ENCODE results near the gene SHMT2.

The SHMT2 gene

GRCh38 chr12:57240066-57240921 is 10.8 kb downstream of the SHMT2 start:
- DNase-seq (ENCODE audit: low read depth), result no peak

DNA sequence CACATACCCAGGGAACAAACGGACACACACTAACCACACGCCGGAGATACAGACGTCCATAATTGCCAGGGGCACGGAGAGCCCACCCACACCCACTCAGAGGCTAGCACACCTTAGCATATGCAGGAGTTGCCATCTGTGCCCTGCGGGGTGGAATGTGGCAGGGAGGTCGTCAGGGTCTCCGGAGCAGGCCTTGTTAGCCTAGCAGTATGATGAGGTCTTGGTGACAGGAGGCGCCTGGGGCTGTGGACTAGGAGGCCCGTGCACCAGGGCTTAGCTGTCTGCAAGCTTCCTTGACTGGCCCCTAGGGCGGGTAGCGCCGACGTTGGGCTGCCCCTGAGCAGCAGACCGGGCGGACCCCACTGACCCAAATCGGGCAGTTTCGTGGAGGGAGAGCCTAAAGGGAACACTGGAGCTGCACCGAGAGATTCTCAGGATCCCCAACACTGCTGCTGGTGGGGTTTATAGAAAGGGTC is 11.5 kb downstream of the SHMT2 start:
- no peak for DNase-seq (ENCODE audit: low read depth)

DNA sequence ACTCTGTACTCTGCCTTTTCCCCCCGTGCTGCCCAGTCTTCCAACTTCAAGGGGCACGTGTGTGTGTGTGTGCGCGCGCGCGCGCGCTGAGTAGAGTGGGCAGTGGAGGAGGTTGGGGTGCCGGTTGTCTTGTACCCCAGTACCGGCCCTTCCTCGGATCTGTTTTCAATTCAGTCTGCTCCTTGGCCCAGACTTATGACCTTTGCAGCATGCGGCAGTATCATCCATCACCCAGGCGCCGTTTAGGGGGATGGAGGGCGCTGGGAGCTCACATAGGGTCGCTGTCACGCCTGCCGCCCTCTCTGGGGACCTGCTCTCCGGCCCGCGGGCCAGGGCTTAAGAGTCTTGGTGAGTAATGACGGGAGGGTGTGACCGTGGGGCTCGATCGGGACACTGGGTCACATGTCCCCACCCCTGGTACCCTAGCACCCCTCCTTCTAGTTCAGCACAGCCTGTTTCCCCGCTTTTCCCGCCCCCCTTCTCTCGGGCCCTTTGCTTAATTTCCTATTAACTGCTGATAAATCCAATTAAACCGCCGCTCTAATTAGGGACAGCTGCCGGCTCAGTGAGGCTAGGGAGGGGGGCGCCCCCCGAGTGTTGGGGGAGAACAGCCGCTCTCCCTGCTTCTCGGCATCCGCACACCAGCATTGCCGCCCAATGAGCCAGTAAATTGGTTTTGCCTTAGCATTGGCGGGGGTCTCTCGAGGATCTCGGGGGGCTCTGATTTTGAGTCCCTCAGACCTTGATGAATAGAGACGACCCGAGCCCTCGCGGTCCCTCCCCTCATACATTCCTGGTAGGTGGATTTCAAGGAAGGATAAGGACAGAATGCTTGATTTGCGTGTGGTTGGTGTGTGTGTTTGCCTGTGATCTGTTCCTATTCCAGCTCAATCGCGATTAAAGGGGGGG is 12.1 kb downstream of the SHMT2 start:
- no peak for DNase-seq (ENCODE audit: low read depth)

GRCh38 chr12:57242329-57242690 is 12.8 kb downstream of the SHMT2 start:
- no peak for DNase-seq (ENCODE audit: low read depth)

GRCh38 chr12:57242691-57243454 is 13.4 kb downstream of the SHMT2 start:
- DNase-seq (ENCODE audit: low read depth), result no peak

DNA sequence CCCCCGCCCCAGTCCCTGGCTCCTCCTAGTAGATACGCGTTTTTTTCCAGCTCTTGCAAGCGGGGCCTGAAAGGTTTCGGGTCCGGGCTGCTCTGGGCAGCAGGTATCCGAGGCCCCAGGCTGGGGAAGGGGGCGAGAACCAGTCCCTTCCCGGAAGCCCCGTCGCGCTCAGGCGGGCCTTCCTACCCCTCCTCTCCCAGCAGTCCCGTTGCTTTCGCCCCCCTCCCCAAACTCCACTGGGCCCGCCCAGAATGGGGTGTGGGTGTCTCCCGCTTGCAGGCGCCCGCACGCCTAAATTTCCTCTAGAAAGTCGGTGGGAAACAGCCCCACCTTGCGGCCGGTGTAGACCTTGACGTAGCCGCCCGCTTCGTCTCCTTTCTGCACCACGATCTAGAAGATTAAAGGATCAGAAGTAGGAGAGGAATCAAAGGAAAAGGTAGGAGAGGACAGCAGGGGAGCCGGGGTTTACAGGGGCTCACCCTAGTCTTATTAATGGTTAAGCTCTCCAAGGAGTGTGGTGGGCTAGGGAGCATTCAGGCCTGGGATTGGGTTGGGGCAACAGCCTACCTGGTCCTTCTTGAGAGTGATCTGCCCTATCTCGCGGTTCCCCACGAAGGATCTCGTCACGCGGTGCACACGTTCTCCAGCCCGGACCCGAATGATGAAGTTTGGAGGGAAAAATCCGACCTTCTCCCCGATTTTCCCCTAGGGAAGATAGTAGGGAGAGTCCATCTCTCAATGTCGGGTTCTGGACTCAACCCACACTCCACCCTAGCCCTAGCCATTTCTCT is 14.2 kb downstream of the SHMT2 start:
- DNase-seq (ENCODE audit: low read depth), result no peak

- no peak for DNase-seq (ENCODE audit: low read depth)
Observed at GRCh38 chr12:57244312-57244696, 14.8 kb downstream of the SHMT2 start.

DNA sequence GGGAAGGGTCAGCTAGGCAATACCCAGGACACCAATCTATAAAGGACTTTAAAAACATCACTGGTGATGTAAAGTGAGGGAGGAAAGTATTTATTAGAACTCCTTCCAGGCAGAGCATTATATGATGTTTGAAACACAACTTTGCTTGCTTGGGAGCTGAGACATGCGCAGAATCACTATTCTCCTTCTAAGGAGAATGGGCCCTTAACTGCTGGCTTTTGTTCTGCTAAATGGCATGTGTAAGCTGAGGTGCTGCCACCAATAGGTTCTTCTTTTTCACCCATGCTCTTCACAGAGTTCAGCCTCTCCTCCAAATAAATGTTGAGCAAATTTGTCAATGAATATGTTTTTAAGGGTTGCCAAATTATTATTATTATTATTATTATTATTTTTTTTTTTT is 17.5 kb downstream of the SHMT2 start:
- no peak for DNase-seq (ENCODE audit: low read depth)

DNA sequence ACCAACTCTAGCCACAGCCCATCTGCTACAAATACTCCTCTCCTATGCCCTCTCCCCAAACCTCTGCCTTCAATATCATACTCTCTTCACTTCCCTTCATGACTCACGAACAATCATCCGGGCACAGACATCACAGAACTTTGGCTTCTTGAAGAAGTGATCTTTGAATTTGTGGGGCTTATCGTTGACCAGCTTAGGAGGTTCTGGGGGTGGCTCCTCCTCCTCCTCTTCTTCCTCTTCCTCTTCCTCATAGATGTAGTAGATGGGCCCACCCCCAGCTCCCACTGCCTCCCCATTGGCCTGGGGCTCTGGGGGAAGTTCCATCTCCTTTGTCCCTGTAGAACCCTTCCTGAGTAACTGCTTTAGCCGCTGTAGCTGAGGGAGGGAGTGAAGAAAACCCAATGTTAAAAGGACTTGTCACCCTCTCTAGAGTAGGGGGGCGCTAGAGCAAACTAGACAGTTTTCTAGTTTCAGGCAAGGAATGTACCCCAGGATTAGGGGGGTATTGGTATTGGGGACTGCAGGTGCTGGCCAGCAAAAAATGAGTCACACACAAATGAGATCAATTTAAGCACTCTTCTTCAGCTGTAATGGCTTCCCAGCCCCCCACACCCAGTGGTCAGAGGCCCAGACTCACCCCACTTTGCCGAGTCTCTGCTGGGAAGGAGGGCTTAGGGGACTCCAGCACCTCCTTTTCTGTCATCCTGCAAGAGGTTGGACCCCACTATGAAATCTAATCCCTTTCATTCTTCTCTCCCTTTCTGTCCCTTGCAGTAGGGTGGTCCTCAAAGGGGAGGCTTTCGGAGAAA is 19.6 kb downstream of the SHMT2 start:
- DNase-seq (ENCODE audit: low read depth), result no peak

- no peak for DNase-seq (ENCODE audit: low read depth)
Observed at GRCh38 chr12:57250541-57250940, 21.0 kb downstream of the SHMT2 start.

DNA sequence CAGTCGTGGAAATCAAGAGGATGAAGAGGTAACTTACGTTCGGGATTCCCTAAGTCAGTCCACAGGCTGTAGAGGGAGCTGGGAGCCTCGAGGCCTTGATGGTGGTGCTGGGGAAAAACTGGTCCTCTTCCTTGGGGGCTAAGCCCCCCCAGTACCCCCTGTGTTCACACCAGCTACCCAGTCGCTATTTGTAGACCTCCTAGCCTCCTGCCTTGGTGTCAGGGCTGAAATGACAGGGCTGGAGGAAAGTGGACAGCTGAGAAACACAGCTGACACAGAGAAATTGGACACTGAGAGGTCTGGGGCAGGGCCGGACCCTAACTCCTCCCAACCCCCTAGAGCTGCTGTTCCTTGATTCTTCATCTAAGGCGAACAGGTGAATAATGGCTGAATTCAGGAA is 21.4 kb downstream of the SHMT2 start, which contains the start of gene STAC3:
TSS of gene STAC3 (minus strand) at position 232 of the 400 bp plus-strand sequence. CDS start 1,551 bp downstream, outside the sequence.
- no peak for DNase-seq (ENCODE audit: low read depth)

DNA sequence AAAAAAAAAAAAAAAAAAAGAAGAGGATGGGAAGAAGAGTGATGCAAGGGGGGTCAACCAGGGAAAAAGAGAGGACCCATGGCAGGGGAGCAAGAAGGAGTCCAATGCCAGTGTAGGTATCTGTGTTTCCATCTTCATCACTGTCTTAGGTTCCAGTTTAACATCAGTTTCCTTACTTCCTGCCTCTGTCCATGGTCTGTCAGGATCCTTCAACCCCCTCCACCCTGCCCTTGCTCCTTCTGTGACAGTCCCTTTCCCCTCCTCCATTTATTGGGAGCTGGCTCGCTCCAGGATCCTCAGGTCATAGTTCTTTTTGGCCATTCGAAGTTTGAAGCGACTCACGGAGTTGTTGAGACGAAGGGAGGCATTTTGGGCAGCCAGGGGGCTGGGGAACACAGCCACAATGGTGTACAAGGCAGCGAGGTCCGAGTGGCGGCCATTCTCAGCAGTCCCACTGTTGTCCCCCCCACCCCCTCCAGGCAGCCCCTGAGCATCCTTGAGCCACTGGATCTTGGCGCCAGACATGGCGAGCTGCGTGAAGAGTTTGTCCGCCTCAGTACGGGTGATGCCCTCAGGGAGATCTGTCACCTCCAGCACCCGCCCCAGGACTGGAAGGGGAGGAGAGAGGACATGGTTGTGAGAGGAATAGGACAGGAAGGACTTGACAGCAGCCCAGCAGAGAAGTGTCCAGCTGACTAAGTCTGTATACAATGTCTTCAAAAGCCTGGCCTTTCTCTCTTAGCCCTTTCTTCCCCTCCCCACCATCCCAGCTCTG is 25.2 kb downstream of the SHMT2 start:
- DNase-seq (ENCODE audit: low read depth), result no peak

DNA sequence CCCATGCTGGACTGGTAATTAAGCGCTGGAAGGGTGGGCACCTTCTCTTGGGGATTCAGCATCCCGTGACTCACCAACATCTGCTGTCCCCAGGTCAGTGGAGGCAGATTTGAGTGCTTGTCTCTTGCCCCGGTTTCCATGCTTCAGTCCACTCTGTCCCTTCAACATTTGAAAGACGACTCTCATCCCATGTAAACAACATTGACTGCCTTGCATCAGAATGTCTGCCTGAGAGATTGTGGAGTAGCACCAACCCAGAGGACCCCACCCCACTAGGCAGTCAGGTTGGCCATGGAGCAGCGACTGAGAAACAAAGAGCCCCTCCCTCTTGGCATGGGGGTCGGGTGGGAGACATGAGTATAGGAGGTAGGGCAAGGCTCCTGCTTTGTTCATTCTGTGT is 26.4 kb downstream of the SHMT2 start:
- DNase-seq (ENCODE audit: low read depth), result no peak

DNA sequence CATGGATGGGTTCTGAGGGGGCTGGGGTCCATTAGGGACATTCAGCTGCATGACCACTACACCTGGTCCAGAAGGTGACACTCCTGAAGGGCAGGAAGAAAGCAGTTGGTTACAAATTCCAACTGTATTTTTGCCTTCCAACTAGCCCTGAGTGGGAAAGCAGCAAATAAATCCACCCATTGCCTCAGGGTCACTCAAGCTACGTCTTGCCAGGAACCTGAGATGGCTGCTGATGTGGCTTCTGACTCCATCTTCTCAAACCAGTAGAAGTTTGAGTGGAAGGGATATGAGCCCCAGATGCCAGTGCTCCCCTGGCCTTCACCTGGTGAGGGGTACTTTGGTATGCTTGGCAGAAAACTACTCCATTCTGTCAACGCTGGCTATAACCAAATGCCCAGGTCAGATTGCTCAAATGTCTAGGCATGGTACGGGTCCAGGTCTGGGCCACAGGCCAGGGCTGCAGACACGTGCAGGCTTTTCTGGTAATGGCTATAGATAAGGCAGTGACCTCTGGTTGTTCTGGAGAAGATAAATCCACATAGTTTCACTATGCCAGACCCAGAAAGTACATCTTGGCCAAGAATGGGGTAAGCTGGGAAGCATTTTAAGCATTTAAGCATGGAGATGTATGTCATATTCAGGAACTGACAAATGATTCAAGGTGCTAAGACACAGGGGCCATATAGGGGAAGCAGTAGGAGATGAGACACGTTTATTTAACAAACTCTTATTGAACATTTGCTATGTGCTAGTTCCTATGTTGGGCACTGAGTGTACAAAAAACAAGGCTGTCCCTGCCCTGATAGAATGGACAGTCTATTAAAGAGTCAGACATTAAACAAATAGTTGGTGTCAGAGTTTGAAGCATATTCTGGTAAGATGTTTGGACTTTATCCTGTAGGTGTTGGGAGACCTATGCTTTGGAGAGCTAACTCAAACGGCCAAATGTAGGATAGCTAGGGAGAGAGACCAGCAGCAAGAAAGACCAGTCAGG is 29.8 kb downstream of the SHMT2 start:
- no peak for DNase-seq (ENCODE audit: low read depth)

DNA sequence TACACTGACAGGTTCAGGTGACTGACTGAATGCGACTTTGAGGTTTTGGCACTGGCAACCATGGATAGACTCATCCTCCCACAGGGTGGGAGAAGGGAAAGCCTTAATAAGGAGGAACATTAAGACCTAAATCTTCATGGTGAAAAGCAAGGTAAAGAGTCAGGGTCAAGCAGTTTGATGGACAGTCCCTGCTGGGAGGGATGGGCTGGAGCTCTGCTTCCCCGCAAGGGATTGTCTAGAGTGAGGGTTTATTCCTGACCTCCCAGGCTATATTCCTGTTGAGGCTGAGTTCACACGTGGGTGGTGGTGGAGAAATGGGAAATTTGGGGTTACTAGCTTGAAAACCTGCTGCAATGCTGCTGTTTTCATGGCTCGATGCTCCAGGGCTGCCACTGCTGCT is 30.9 kb downstream of the SHMT2 start:
- DNase-seq (ENCODE audit: low read depth), result no peak

DNA sequence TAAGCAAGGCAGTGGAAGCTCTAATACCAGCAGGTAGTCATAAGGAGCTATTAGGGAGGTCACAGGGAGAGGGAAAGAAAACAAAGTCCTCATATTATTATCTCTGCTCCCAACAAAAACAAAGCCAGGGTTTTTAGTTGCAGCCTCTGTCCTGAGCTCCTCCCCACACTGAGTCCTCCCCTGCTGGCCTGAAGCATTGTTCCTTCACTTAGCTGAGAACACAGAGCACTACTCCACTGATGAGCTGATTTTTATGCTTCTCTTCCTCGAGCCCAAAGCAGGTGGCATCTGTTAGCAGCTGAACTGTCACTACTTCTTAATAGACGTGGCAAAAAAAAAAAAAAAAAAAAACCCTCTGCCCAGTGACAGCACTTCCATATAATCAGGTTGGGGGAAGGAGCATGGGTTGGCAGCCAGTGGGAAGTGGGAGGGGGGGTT is 31.9 kb downstream of the SHMT2 start:
- no peak for DNase-seq (ENCODE audit: low read depth)

- no peak for DNase-seq (ENCODE audit: low read depth)
Observed at GRCh38 chr12:57262126-57262822, 32.8 kb downstream of the SHMT2 start.

- no peak for DNase-seq (ENCODE audit: low read depth)
Observed at GRCh38 chr12:57263096-57263495, 33.6 kb downstream of the SHMT2 start.

All from non-pigmented ciliary epithelial cell (primary cell).